ENCODE results near the gene SSPN.

SSPN gene

GRCh38 chr12:26187014-26187798, 8.2 kb upstream of the SSPN start:
- DNase-seq = no peak

GRCh38 chr12:26188127-26188526, 7.2 kb upstream of the SSPN start:
- no peak for DNase-seq

- DNase-seq = no peak
These were observed 6.7 kb upstream of the SSPN start for GRCh38 chr12:26188641-26189040.

- DNase-seq = no peak
These were observed 3.2 kb upstream of the SSPN start for GRCh38 chr12:26192142-26192541.

GRCh38 chr12:26193539-26193938, 1.8 kb upstream of the SSPN start:
- DNase-seq = no peak

- DNase-seq = no peak
These were observed 458 bp downstream of the SSPN start for GRCh38 chr12:26195641-26196420.

- DNase-seq = no peak
These were observed 996 bp downstream of the SSPN start for GRCh38 chr12:26196421-26196716.

GRCh38 chr12:26197832-26198231, 2.5 kb downstream of the SSPN start:
- DNase-seq = no peak

GRCh38 chr12:26198742-26199141, 3.4 kb downstream of the SSPN start:
- no peak for DNase-seq

GRCh38 chr12:26203167-26203780, 7.9 kb downstream of the SSPN start:
- DNase-seq = no peak

- DNase-seq = no peak
These were observed 9.4 kb downstream of the SSPN start for GRCh38 chr12:26204612-26205289.

- no peak for DNase-seq
These were observed 9.9 kb downstream of the SSPN start for GRCh38 chr12:26205298-26205697.

GRCh38 chr12:26205941-26206340, 10.6 kb downstream of the SSPN start:
- DNase-seq = no peak

- no peak for DNase-seq
These were observed 16.0 kb downstream of the SSPN start for GRCh38 chr12:26211331-26211730.

GRCh38 chr12:26212396-26212795, 17.0 kb downstream of the SSPN start:
- no peak for DNase-seq

GRCh38 chr12:26212988-26213387, 17.6 kb downstream of the SSPN start:
- DNase-seq = no peak

- no peak for DNase-seq
These were observed 18.7 kb downstream of the SSPN start for GRCh38 chr12:26214121-26214520.

- no peak for DNase-seq
These were observed 24.4 kb downstream of the SSPN start for GRCh38 chr12:26219736-26220135.

- no peak for DNase-seq
These were observed 29.3 kb downstream of the SSPN start for GRCh38 chr12:26224657-26225056.

GRCh38 chr12:26226122-26226521, 30.7 kb downstream of the SSPN start:
- no peak for DNase-seq

GRCh38 chr12:26226629-26227360, 31.4 kb downstream of the SSPN start:
- no peak for DNase-seq

GRCh38 chr12:26227361-26227745, 32.0 kb downstream of the SSPN start:
- no peak for DNase-seq

GRCh38 chr12:26229910-26230309, 34.5 kb downstream of the SSPN start:
- DNase-seq = no peak

Data from activated gamma-delta T cell (primary cell).